GM19025 (cell line): ENCODE measurements around the gene GAL3ST3.
A peak's percentile ranks its signal among the peaks of the same experiment; 100 is the strongest.
"Not testable (repeated sequence)": the region's sequence is repeated elsewhere in the genome, so short reads cannot be mapped to it uniquely, and the experiment has no call there.

Experiments used
- ATAC-seq: cut with Tn5 transposase; IDR thresholded peaks from one replicate; pipeline ENCODE4 v1.9.1; 2021; ENCODE audit warnings: mild to moderate bottlenecking, low read depth, moderate library complexity; ENCODE audit not compliant: unreplicated experiment

Gene GAL3ST3

GRCh38 chr11:66045177-66045639, 3.8 kb downstream of the GAL3ST3 start:
- peak; percentile 59 for ATAC-seq

- no peak for ATAC-seq
These were observed 4.2 kb downstream of the GAL3ST3 start for GRCh38 chr11:66044757-66045156.

GRCh38 chr11:66042996-66043906, 5.7 kb downstream of the GAL3ST3 start:
- ATAC-seq, result no peak

- no peak for ATAC-seq
These were observed 6.5 kb downstream of the GAL3ST3 start for GRCh38 chr11:66042227-66042995.

GRCh38 chr11:66039765-66040164, 9.2 kb downstream of the GAL3ST3 start:
- no peak for ATAC-seq

GRCh38 chr11:66037327-66037726, 11.6 kb downstream of the GAL3ST3 start:
- no peak for ATAC-seq

- no peak for ATAC-seq
These were observed 12.6 kb downstream of the GAL3ST3 start for GRCh38 chr11:66036334-66036710.

- no peak for ATAC-seq
These were observed 13.2 kb downstream of the GAL3ST3 start for GRCh38 chr11:66035653-66036333.

- ATAC-seq, result no peak
These were observed 15.8 kb downstream of the GAL3ST3 start for GRCh38 chr11:66032957-66033735.

GRCh38 chr11:66026017-66026529, 22.9 kb downstream of the GAL3ST3 start, which contains the start of gene CATSPER1:
Gene CATSPER1, minus strand, starts transcription at chr11:66026479. Its CDS starts 100 bp downstream, at chr11:66026379.
- no peak for ATAC-seq

- not testable (repeated sequence) for ATAC-seq
These were observed 25.8 kb downstream of the GAL3ST3 start for GRCh38 chr11:66023186-66023440.

- no peak for ATAC-seq
These were observed 26.4 kb downstream of the GAL3ST3 start for GRCh38 chr11:66022401-66023185.

- ATAC-seq, result no peak
These were observed 28.2 kb downstream of the GAL3ST3 start for GRCh38 chr11:66020618-66021357.

GRCh38 chr11:66020212-66020611, 28.7 kb downstream of the GAL3ST3 start:
- ATAC-seq, result no peak

GRCh38 chr11:66017321-66017720, 31.6 kb downstream of the GAL3ST3 start:
- no peak for ATAC-seq

- ATAC-seq, result no peak
These were observed 32.2 kb downstream of the GAL3ST3 start for GRCh38 chr11:66016793-66017177.

- no peak for ATAC-seq
These were observed 32.8 kb downstream of the GAL3ST3 start for GRCh38 chr11:66015936-66016792.

GRCh38 chr11:66015454-66015881, 33.5 kb downstream of the GAL3ST3 start:
- no peak for ATAC-seq
